Cardiac muscle cell (in vitro differentiated cells and primary cell): ENCODE data around the gene ACAP2. TPM values are rescaled to one million over a fixed set of nuclear protein-coding genes. Genes with fewer than 3 reads are reported as not detected.

Experiments used
- DNase-seq, 2 donors: peaks; one replicate each; pipeline versions ENCODE4 v3.0.0 to v3.0.0-alpha.2; 2010 to 2017; ENCODE audit warnings: low read depth in 1 of 2, low spot score in 1 of 2
- H3K27ac ChIP-seq: fragments of 200-600 bp; sonication (generic); 2 replicates; pipeline ENCODE4 v1.5.1; 2016
- H3K27me3 ChIP-seq: fragments of 200-600 bp; sonication (generic); 2 replicates; pipeline ENCODE4 v1.6.0; 2016; ENCODE audit warnings: control low read depth
- H3K36me3 ChIP-seq: fragments of 200-600 bp; sonication (generic); 2 replicates; pipeline ENCODE4 v1.5.1; 2016; ENCODE audit warnings: control low read depth
- H3K4me1 ChIP-seq: fragments of 200-600 bp; sonication (generic); 2 replicates; pipeline ENCODE4 v1.8.1; 2017; ENCODE audit warnings: low read depth, mild to moderate bottlenecking, mixed run types
- H3K4me3 ChIP-seq: fragments of 200-600 bp; sonication (generic); 2 replicates; pipeline ENCODE4 v1.5.1; 2016; ENCODE audit warnings: mild to moderate bottlenecking
- H3K9me3 ChIP-seq: fragments of 200-600 bp; sonication (generic); 2 replicates; pipeline ENCODE4 v1.5.1; 2017; ENCODE audit warnings: low read depth, mild to moderate bottlenecking, control low read depth
- CTCF ChIP-seq: IDR thresholded peaks from 2 replicates; pipeline ENCODE4 v1.5.1; 2012; ENCODE audit warnings: low read depth, mild to moderate bottlenecking, low read length
- polyA plus RNA-seq: library from polyadenylated mRNA; unstranded; fragments of >200 nt; fragmentation: Nextera tagmentation; extraction: Ambion mirVana; gene quantifications from 2 replicates; pipeline ENCODE4 v1.2.1, GENCODE V29; 2016
- total RNA-seq: library from RNA; depleted of rRNA; stranded (reverse); fragments of >200 nt; gene quantifications from 2 replicates; pipeline ENCODE4 v1.2.3, GENCODE V29; 2016

The ACAP2 gene
- total and polyA plus RNA-seq, 2 experiments from 2014 or later, result 36.2 to 44.4 TPM

- no peaks in the 10 kb centered on the region for H3K9me3 ChIP-seq
- no peak for DNase-seq
- H3K4me1 ChIP-seq, result peaks cover 12% of the 10 kb centered on the region
- H3K36me3 ChIP-seq, result no peaks in the 10 kb centered on the region
- no peaks in the 10 kb centered on the region for H3K27me3 ChIP-seq
- H3K27ac ChIP-seq, result no peak overlapping the region
- H3K4me3 ChIP-seq, result no peak overlapping the region
- TF ChIP-seq CTCF, result no peak
Measured at GRCh38 chr3:195268576-195269309, 174.1 kb downstream of the ACAP2 start.

GRCh38 chr3:195267096-195267495 lies 175.7 kb downstream of the ACAP2 start:
- Histone ChIP-seq H3K36me3 (no peaks in the 10 kb centered on the region), H3K9me3 (no peaks in the 10 kb centered on the region), H3K4me1 (peaks cover 12% of the 10 kb centered on the region), H3K27ac (no peak overlapping the region), H3K27me3 (no peaks in the 10 kb centered on the region), H3K4me3 (no peak overlapping the region)
- DNase-seq, result no peak
- no peak for TF ChIP-seq CTCF

- H3K27me3 ChIP-seq, result no peaks in the 10 kb centered on the region
- no peak overlapping the region for H3K27ac ChIP-seq
- H3K36me3 ChIP-seq, result no peaks in the 10 kb centered on the region
- TF ChIP-seq CTCF, result no peak
- peaks cover 12% of the 10 kb centered on the region for H3K4me1 ChIP-seq
- H3K4me3 ChIP-seq, result no peak overlapping the region
- DNase-seq, result no peak
- no peaks in the 10 kb centered on the region for H3K9me3 ChIP-seq
Measured at GRCh38 chr3:195266428-195266827, 176.4 kb downstream of the ACAP2 start.

- Histone ChIP-seq H3K36me3 (no peaks in the 10 kb centered on the region), H3K27me3 (no peaks in the 10 kb centered on the region), H3K27ac (no peak overlapping the region), H3K4me1 (peaks cover 13% of the 10 kb centered on the region), H3K4me3 (no peak overlapping the region), H3K9me3 (no peaks in the 10 kb centered on the region)
- no peak for TF ChIP-seq CTCF
- DNase-seq, result no peak
Measured at GRCh38 chr3:195265363-195265976, 177.3 kb downstream of the ACAP2 start.

GRCh38 chr3:195263925-195264600 lies 178.8 kb downstream of the ACAP2 start:
- DNase-seq, result no peak
- Histone ChIP-seq H3K27ac (no peak overlapping the region), H3K36me3 (no peaks in the 10 kb centered on the region), H3K4me3 (no peak overlapping the region), H3K4me1 (peaks cover 10% of the 10 kb centered on the region), H3K27me3 (no peaks in the 10 kb centered on the region), H3K9me3 (no peaks in the 10 kb centered on the region)
- no peak for TF ChIP-seq CTCF
